A172 (cell line): Measurements from ENCODE around the gene ZFYVE21. TPM values are rescaled to one million over a fixed set of nuclear protein-coding genes. Genes with fewer than 3 reads are reported as not detected.
"Not testable (repeated sequence)": the region's sequence is repeated elsewhere in the genome, so short reads cannot be mapped to it uniquely, and the experiment has no call there.

Experiments
- DNase-seq: peaks from one replicate; pipeline ENCODE4 v3.0.0-alpha.2; 2015; ENCODE audit warnings: low spot score
- total RNA-seq: library from RNA; depleted of rRNA; stranded (reverse); fragments of >200 nt; shearing (Covaris generic); gene quantifications from 2 replicates; pipeline ENCODE4 v1.2.3, GENCODE V29; 2014; rRNA removed

ZFYVE21 gene
- 47.5 and 57.4 TPM in 2 replicates for total RNA-seq

- peak; percentile 96 for DNase-seq
Observed at GRCh38 chr14:103715052-103716000, at the start of gene ZFYVE21, which contains the start of gene XRCC3. Gene ZFYVE21, plus strand, starts transcription at chr14:103715810. Its CDS starts 32 bp downstream, at chr14:103715842. Gene XRCC3, minus strand, starts transcription at chr14:103715451. Its CDS starts 4,364 bp downstream, at chr14:103711087.

DNA sequence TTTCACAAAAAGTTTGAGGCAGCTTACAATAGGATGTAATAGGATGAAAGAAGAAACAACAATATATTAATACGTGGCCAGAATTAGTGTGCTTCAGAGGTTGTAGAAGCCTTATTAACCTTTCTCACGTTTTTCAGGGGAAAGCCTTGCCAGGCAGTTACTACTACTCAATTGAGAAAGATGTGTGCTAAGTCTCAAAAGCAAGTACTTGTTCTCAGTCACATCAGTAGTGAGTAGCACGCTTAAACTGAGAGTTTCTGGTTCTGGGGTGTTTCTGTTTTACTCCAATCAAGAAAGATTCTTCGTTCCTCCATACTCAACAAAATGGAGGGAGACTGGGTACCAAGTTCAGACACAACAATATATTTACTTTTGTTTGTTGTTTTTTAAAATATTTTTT lies 47.9 kb upstream of the ZFYVE21 start:
- no peak for DNase-seq

DNA sequence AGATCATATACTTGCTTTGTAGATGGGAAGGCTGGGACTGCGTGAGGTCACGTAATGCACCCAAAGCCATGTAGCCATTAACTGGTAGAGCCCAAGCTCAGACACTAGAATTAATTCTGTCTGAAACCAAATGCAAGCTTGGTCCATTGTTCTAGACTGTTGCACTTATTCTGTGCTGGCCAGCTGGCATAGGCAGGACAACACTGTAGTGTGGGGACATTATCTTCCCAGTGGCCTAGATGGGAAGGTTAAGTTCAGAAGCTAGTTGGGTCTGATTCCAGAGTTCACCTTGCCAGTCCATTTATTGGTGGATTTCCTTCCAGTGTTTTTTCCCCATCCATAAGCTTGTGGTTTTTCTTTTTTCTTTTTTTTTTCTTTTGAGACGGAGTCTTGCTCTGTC lies 47.5 kb upstream of the ZFYVE21 start:
- no peak for DNase-seq

DNA sequence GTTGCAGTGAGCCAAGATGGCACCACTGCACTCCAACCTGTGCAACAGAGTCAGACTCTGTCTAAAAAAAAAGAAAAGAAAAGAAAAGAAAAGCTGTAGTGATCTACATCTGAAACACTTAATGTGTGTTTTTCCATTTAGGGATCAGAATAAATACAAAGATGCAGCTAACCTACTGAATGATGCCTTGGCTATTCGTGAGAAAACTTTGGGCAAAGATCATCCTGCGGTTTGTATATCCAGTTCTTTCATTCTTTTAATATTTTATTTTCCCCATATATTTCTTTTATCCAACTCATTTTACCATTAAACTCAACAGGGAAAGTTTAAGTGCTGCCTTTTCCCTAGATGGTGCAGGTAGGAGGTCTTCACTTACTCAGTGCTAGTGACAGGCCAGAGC lies 46.2 kb upstream of the ZFYVE21 start:
- no peak for DNase-seq

DNA sequence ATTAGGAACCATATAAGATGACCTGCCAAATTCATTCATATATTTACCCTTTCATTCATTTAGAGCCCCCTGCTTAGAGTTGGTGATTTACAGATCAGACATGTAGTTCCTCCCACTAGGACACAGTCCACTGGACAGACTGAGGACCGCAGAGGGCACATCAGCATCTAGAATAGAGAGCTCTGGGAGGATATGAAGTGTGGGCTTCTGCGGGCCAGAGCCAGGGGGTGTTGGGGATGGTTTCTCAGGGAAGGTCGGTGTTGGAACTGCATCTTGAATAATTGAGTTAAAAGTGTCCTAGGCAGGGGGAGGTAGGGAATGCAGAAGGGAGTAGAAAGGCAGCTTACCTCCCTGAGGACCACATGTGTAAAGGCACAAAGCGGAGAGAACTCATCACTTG lies 43.7 kb upstream of the ZFYVE21 start:
- DNase-seq, result no peak

- DNase-seq, result no peak
Observed at GRCh38 chr14:103675957-103676356, 39.7 kb upstream of the ZFYVE21 start.

DNA sequence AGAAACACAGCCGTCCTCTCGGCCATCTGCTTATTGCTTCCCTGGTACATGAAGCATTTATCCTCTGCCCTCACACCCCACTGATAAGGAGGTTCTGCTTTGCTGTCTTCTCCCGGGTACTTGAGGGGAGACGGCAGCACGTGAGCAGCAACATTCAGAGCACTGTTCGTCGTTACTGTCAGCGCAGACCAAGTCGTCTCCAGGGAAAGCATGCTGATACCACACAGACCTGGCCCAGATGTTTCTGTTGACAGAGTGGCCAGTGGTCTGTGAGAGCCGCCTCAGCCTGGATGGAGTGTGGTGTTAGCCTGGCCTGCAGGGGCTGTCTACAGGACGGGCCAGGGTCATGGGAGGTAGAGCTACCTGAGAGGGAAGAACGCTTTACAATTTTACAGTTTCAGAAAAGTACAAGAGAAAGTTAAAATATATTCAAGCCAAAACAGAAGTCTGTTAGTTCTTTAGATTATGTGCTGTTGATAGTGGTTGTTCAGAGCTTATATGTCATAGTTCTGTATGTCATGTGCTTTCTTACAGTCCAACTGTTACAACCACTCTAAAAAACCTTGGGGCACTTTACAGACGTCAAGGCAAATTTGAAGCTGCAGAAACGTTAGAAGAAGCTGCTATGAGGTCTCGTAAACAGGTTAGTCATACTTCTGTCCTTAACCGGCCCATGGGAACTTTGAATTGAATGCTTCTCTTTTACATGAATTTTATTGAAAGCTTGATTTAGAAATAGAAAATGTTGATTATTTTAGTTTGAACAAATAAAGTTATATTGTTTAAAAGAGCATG lies 38.5 kb upstream of the ZFYVE21 start:
- DNase-seq, result no peak

- peak; percentile 11 for DNase-seq
Observed at GRCh38 chr14:103679351-103679750, 36.3 kb upstream of the ZFYVE21 start.

DNA sequence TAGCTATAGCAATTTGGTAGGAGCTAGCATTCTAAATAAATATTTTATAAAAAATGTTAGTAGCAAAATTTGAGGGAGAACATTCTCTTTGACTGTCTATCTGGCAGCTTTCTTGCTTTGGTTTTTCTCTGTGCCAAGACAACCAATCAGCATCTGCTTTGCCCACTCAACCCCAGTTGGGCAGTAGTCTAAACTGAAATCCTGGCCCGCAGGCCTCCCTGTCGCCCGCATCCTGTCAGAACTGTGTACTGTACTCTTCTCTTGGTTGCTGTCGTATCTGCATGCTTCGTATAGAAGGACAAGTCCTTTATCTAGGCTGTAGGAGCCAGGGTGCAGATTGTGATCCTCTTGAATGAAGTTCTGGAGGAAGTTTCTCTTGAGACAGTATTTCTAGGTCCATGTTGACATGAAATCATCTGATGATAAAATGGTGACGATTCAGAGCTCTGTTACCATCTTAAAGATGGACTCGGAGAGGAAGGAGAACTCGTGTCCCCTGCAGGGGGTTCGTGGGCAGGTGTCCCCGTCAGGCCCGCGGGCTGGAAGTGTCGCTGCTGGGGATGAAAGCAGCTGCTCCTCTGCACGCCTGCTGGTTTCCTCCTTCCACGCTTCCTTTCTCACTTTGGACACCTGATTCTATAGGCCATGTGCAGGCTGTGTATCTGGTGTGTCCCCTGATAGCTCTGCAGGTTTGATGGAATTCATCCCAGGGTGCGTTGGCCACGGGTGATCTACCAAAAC lies 34.9 kb upstream of the ZFYVE21 start:
- DNase-seq, result no peak

GRCh38 chr14:103683139-103683538 lies 32.5 kb upstream of the ZFYVE21 start:
- DNase-seq, result no peak

DNA sequence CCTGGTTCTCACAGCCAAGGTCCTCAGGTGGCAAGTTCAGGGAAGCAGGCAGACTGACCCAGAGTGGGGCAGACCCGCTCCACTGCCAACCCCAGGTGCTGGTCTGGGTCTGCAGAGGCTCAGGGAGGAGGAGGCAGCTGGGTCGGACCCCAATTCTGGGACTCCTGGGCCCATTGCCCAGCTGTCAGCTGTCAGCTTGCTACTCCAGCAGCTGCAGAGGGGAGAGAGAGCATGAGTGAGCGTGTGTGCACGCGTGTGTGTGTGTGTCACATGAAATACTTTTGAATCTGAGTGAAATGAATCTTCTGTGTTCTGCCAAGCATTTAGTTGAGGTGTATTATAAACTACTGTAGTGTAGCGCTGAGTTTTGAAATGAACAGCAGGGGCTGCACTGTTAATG lies 31.1 kb upstream of the ZFYVE21 start:
- no peak for DNase-seq

GRCh38 chr14:103684871-103685270 lies 30.7 kb upstream of the ZFYVE21 start:
- DNase-seq, result no peak

DNA sequence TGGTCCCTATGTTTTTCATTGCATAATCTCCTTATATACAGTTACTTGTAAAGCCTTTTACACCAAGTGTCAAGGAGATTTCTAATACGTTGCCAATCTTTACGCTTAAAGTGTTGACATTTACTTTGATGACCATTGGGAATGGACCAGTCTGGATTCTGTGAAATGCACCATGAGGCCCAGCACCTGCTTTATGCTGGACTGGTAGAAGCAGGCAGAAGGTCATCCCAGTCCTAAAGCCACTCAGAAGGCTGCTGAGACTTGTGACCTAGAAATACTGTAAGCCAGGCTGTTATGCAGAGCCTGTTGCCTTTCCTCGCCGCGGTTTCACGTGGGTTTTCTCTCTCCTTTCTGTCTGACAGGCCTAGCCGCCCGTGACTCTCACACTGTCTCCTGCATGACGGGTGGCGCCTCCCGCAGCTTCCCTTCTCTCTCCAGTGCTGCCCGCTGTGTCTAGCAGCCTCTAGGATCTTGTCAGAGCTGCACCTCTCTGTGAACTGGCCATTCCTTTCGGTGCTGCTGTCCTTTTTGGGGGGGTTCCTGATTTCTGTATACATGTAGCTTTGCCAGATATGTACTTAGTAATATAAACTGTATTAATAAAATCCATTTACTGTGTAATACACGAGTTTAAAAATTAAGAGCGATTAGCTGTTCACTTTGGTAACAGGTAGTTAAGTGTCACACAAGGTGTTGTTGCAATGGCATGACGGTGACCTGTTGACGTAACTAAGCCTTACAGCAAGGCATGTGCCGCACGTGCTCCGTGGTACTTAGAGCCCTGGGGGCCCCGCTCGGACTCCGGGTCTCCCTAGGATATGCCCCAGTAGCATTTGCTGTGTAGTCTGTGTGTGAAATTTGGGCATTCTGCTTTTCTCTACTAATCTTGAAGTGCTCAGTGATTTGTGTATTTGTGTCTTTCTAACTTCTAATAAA lies 30.1 kb upstream of the ZFYVE21 start:
- DNase-seq, result no peak

DNA sequence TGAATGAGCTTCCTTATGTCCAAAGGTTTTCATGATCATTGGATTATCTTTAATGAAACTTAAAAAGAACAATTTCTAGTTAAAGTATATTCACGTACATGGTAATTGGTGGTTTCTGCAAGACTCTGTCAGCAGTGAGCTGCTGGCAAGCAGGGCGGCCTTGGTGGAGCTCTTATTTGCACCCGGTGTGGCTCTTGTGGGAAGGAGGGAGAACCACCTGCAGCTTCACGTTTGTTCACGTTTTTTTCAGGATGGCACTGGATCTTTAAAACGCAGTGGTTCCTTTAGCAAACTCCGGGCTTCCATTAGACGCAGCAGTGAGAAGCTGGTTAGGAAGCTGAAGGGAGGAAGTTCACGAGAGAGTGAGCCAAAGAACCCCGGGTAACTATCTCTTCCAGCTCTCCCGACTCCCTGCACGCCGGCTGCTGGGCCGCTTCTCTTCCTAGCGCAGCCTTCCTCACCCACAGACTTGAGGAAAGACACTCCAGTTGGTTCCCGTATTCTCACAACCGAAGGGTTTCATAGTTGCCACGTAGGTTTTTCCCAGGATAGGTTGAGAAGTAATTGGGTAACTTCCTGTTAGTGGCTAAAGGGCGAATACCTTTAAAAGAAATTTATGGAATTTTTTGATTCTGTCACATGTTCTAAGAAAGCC lies 28.7 kb upstream of the ZFYVE21 start:
- DNase-seq, result no peak

GRCh38 chr14:103687712-103688111 lies 27.9 kb upstream of the ZFYVE21 start:
- DNase-seq, result no peak

GRCh38 chr14:103688441-103688840 lies 27.2 kb upstream of the ZFYVE21 start:
- no peak for DNase-seq

- no peak for DNase-seq
Observed at GRCh38 chr14:103688906-103689902, 26.4 kb upstream of the ZFYVE21 start.

DNA sequence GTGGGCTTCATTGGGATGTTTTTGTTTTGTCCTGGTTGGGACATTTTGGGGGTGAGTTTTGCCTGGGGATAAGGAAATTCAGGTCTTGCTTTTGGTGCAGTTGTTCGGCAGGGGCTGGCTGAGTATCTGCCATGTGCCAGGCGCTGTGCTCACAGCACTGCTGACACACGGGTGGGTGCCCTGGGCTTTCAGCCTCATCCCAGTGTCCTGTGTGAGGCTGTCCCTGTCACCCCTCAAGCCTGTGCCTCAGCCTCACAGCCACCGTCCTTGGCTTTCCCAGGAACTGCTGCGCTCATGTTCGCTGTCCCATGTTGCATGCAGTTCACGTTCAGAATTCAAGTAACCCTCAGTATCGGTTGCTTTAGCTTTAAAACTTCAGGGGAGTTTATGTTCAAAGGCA lies 25.3 kb upstream of the ZFYVE21 start:
- no peak for DNase-seq

GRCh38 chr14:103691655-103692054 lies 24.0 kb upstream of the ZFYVE21 start:
- not testable (repeated sequence) for DNase-seq
